GM06990 (cell line): Measurements from ENCODE around the gene PSMC1.

ENCODE experiments used
- DNase-seq: peaks from one replicate; pipeline ENCODE4 v3.0.0-alpha.2; 2011; ENCODE audit not compliant: insufficient read length; ENCODE audit errors: extremely low read depth
- H3K27me3 ChIP-seq: replicated peaks from 2 replicates; pipeline ENCODE4 v1.6.0; 2011; ENCODE audit warnings: low read length; ENCODE audit not compliant: control insufficient read depth, insufficient read depth
- H3K36me3 ChIP-seq: 2 replicates; pipeline ENCODE4 v1.5.1; 2011; ENCODE audit warnings: low read length; ENCODE audit not compliant: control insufficient read depth, insufficient read depth
- H3K4me3 ChIP-seq: replicated peaks from 2 replicates; pipeline ENCODE4 v1.5.1; 2011; ENCODE audit warnings: low read depth, mild to moderate bottlenecking, control low read depth, low read length
- TF ChIP-seq, protein P1 (sequence below): IDR thresholded peaks from 2 replicates; pipeline ENCODE4 v1.5.1; 2011; ENCODE audit warnings: low read length, control low read depth, mild to moderate bottlenecking, inconsistent platforms; ENCODE audit not compliant: insufficient read depth, poor library complexity, severe bottlenecking

Gene PSMC1

DNA sequence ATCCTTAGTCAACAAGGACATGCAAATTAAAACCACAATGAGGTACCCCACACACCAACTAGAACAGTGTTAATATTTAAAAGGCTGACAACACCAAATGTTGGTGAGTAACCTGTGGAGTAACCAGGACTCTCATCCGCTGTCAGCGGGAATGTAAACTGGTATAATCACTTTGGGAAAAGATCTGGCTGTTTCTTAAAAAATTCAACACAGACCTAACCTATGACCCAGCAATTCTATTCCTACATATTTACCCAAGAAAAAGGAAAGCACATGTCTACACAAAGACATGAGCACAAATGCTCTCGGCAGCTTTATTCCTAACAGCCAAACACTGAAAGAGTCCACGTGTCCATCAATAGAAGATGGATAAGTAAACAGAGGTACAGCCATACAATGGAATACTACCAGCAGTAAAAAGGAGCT is 48.8 kb downstream of the PSMC1 start:
- no peak overlapping the region for H3K4me3 ChIP-seq
- peaks cover 8% of the 10 kb centered on the region for H3K36me3 ChIP-seq
- H3K27me3 ChIP-seq = no peaks in the 10 kb centered on the region
- TF ChIP-seq, protein P1, sequence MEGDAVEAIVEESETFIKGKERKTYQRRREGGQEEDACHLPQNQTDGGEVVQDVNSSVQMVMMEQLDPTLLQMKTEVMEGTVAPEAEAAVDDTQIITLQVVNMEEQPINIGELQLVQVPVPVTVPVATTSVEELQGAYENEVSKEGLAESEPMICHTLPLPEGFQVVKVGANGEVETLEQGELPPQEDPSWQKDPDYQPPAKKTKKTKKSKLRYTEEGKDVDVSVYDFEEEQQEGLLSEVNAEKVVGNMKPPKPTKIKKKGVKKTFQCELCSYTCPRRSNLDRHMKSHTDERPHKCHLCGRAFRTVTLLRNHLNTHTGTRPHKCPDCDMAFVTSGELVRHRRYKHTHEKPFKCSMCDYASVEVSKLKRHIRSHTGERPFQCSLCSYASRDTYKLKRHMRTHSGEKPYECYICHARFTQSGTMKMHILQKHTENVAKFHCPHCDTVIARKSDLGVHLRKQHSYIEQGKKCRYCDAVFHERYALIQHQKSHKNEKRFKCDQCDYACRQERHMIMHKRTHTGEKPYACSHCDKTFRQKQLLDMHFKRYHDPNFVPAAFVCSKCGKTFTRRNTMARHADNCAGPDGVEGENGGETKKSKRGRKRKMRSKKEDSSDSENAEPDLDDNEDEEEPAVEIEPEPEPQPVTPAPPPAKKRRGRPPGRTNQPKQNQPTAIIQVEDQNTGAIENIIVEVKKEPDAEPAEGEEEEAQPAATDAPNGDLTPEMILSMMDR = no peak
- no peak for DNase-seq

DNA sequence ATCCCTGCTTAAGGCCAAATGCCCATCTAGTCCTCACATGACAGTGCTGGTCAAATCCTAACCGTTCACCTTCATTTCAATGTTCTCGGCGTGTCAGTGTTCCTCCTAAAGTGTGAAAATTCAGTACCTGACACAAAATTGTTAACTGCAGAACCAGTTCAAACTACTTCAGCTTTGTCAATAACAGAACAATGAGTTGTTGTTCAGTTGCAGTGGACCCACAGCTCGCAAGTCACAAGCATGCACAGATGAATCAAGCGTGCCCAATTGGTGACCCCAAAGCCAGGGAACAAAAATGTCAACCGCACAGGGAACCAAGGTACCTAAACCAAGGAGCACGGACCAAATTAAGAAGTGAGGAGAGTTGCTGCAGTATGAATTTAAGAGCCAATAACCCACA is 52.2 kb downstream of the PSMC1 start:
- Histone ChIP-seq H3K36me3 (peaks cover 9% of the 10 kb centered on the region), H3K4me3 (no peak overlapping the region), H3K27me3 (no peaks in the 10 kb centered on the region)
- TF ChIP-seq, protein P1 = no peak
- no peak for DNase-seq

DNA sequence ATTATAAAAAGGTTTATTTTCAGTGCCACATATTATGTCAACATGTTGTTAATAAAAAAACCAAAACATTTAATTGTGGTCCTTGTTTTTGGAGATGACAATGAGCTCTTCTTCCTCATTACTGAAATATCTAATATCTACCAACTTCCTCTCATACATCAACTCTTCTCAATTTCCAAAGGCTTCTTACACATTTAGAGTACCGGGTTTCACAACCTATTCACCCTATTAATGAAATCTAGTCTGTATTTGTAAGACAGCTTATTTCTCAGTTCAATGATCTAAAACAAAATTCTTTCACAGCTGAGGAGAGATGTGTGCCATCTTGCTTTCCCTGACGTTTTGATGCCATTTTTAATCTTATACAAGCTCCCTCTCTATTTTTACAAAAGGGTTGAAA is 60.9 kb downstream of the PSMC1 start:
- no peaks in the 10 kb centered on the region for H3K27me3 ChIP-seq
- peaks cover 1% of the 10 kb centered on the region; the same call in 1 of the 2 replicates for H3K36me3 ChIP-seq
- DNase-seq = no peak
- TF ChIP-seq, protein P1 = no peak
- H3K4me3 ChIP-seq = no peak overlapping the region

DNA sequence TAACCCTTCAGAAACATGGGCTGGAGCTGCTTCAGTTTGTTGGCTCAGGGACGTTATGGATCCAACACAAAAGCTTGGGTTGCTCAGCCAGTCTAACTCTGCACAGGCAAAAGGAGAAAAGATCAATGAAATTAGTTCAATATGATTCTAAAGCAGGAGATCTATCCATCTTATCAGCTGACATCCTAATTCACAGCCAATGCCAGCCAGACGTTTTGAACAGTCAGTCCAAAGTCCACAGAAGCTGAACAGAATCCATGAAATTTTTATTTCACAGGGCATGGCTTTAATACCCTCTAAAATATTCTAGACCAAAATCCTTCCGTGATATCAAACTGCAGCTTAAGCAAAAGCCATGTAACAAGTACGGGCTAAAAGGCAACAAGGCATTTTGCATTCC is 61.7 kb downstream of the PSMC1 start:
- DNase-seq = no peak
- Histone ChIP-seq H3K27me3 (no peaks in the 10 kb centered on the region), H3K36me3 (peaks cover 1% of the 10 kb centered on the region; the same call in 1 of the 2 replicates), H3K4me3 (no peak overlapping the region)
- TF ChIP-seq, protein P1 = no peak

DNA sequence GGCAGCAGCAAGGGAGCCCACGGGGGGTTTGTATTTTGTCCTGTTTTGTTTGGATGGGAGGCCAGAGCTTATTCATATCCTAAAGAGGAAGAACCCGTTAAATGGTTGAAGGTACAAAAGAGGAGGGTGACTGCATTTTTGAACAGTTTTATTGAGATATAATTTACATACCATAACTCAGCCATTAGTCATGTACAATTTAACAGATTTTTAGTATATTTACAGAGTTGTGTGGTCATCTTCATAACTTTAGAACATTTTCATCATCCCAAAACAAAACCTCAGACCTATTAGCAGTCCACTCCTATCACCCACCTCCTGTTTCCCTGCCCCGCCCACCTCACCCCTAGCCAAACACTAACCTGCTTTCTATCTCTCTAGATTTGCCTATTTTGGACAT is 62.8 kb downstream of the PSMC1 start:
- DNase-seq = no peak
- Histone ChIP-seq H3K27me3 (no peaks in the 10 kb centered on the region), H3K4me3 (no peak overlapping the region), H3K36me3 (no peaks in the 10 kb centered on the region; the same call in 1 of the 2 replicates)
- TF ChIP-seq, protein P1 = no peak
